ENCODE measurements around the gene ANTXRL. TPM values are rescaled to one million over a fixed set of nuclear protein-coding genes. Genes with fewer than 3 reads are reported as not detected.

Gene ANTXRL
- total and polyA plus RNA-seq, 2 of the 8 experiments (the other 6 are each of a cell fraction or from before 2014, with no cell fraction given): not detected

DNA sequence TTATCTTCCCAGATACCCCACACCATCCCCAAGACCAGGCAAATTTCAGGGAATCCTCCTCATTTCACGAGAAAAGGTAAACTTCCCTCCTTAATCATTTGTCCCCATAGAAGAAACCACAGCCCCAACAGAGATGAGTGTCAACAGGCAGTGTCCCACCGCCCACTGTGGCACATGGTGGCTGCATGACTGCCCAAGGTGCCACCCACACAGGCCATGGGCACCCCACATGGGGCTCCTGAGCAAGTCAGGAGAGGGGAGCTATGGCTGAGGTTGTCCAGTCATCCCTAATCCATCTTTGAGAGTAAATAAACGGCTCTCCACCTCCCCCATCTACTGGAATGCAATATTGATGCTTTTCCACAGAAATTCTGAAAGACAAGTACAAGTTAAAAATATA, 44.1 kb downstream of the ANTXRL start:
- DNase-seq (ENCODE audit: low read depth in 1 of 2, low spot score in 2 of 2): no peak
- ChIA-PET CTCF (ENCODE audit: partially characterized antibody) (interaction anchor here (1.4 to 2.8 kb wide), 3 partner anchors 43 to 214 kb away, joined by 3 to 11 read pairs (median 4); no protein-coding TSS in a partner anchor), POLR2A (ENCODE audit: partially characterized antibody) (interaction anchor here (0.7 kb wide), 1 partner anchor 214 kb away, joined by 3 read pairs; no protein-coding TSS in a partner anchor)
- Histone ChIP-seq H3K4me3 (ENCODE audit: extremely low read depth in 1 of 4, insufficient read depth in 2 of 4, low read depth in 3 of 4, low read length in 4 of 4) (no peak overlapping the region), H3K56ac (replicated peaks; ENCODE audit: insufficient read length, low read depth, low read length) (no peak overlapping the region), H4K20me1 (replicated peaks in 1 of 2; ENCODE audit: control insufficient read depth in 1 of 2, insufficient read depth in 2 of 2, low read length in 2 of 2) (no peaks in the 10 kb centered on the region), H3K14ac (ENCODE audit: insufficient read length) (no peak overlapping the region), H4K8ac (ENCODE audit: extremely low read depth, insufficient read depth, low read length) (no peak overlapping the region), H3K4me2 (ENCODE audit: insufficient read depth in 1 of 2, low read depth in 2 of 2, low read length in 2 of 2) (no peak overlapping the region), H3K27ac (ENCODE audit: low read depth, low read length) (no peak overlapping the region), H3K23me2 (ENCODE audit: low read depth, low read length) (no peaks in the 10 kb centered on the region), H3K36me3 (ENCODE audit: control insufficient read depth in 2 of 4, insufficient read depth in 4 of 4, low read length in 3 of 4) (no peaks in the 10 kb centered on the region), H3K27me3 (replicated peaks in 1 of 4; ENCODE audit: control insufficient read depth in 3 of 4, extremely low read depth in 1 of 4, insufficient read depth in 3 of 4, low read length in 3 of 4) (no peaks in the 10 kb centered on the region), H3K79me1 (ENCODE audit: low read depth, low read length) (no peaks in the 10 kb centered on the region), H3K9ac (replicated peaks in 1 of 4; ENCODE audit: extremely low read depth in 1 of 4, low read depth in 3 of 4, low read length in 3 of 4) (no peak overlapping the region), H2BK12ac (ENCODE audit: low read depth, low read length) (no peak overlapping the region), H2BK15ac (ENCODE audit: low read length) (no peak overlapping the region), H2BK20ac (ENCODE audit: low read length) (no peak overlapping the region), H3K18ac (ENCODE audit: extremely low read depth, low read length) (no peak overlapping the region), H2AFZ (ENCODE audit: low read length) (no peak overlapping the region), H3K79me2 (ENCODE audit: control insufficient read depth in 1 of 2, insufficient read depth in 2 of 2, low read length in 2 of 2) (no peaks in the 10 kb centered on the region), H4K5ac (ENCODE audit: insufficient read length, low read depth, low read length) (no peak overlapping the region), H4K91ac (replicated peaks; ENCODE audit: insufficient read length, low read length) (no peak overlapping the region), H2BK120ac (replicated peaks; ENCODE audit: low read depth, low read length) (no peak overlapping the region), H2AK5ac (ENCODE audit: low read depth, low read length) (no peak overlapping the region), H2BK5ac (ENCODE audit: low read depth, low read length) (no peak overlapping the region), H3K4ac (replicated peaks; ENCODE audit: insufficient read length, low read depth, low read length) (no peak overlapping the region), H3K23ac (ENCODE audit: insufficient read length) (no peak overlapping the region), H3K4me1 (replicated peaks in 1 of 4; ENCODE audit: control insufficient read depth in 3 of 4, insufficient read depth in 4 of 4, low read length in 3 of 4) (peaks cover 0 to 9% (median 7%) of the 10 kb centered on the region in 4 experiments; a peak in 5 of 7 replicates), H3K9me3 (ENCODE audit: insufficient read depth in 2 of 2, low read depth in 1 of 2, low read length in 1 of 2) (no peaks in the 10 kb centered on the region)
- whole genome bisulfite sequencing, 2 experiments (ENCODE audit: extremely low coverage in 1 of 2, insufficient coverage in 1 of 2, insufficient read length in 1 of 2, insufficient replicate concordance in 2 of 2, low coverage in 1 of 2, low lambda C conversion rate in 2 of 2, missing lambda C conversion rate in 1 of 2): 88% methylated on average over 3 of the region's 3 CpGs; no CpG with 5 or more reads in 1 of the 2 experiments
- no peak for FAIRE-seq
- TF ChIP-seq CBX8 (IDR thresholded peaks at IDR 0.05; ENCODE audit: borderline replicate concordance, low read depth, low read length): no peak
- TF ChIP-seq POLR2AphosphoS5 (IDR thresholded peaks at IDR 0.05; ENCODE audit: low read depth, low read length): no peak
- no peak for TF ChIP-seq SIRT6 (IDR thresholded peaks at IDR 0.05; ENCODE audit: low read length)

All from H1 (cell line).